HFF-Myc (cell line): ENCODE measurements around the gene SH3BP4.

Experiments
- DNase-seq: peaks from one replicate; pipeline ENCODE4 v3.0.0-alpha.2; 2011; ENCODE audit warnings: low read depth; ENCODE audit errors: extremely low read depth
- H3K4me3 ChIP-seq: replicated peaks from 2 replicates; pipeline ENCODE4 v1.5.1; 2011; ENCODE audit warnings: low read depth, mild to moderate bottlenecking, control low read depth, low read length
- CTCF ChIP-seq: IDR thresholded peaks from 2 replicates; pipeline ENCODE4 v1.5.1; 2012; ENCODE audit warnings: mild to moderate bottlenecking, low read depth, low read length, control low read depth; ENCODE audit errors: missing control alignments

Gene SH3BP4

GRCh38 chr2:235026649-235027557 lies 75.1 kb downstream of the SH3BP4 start:
- no peak for DNase-seq

GRCh38 chr2:235027558-235028214 lies 75.9 kb downstream of the SH3BP4 start:
- TF ChIP-seq CTCF = no peak
- DNase-seq = no peak
- H3K4me3 ChIP-seq = no peak overlapping the region

More at GRCh38 chr2:235026649-235027557, 75.1 kb downstream of the SH3BP4 start:
- no peak overlapping the region for H3K4me3 ChIP-seq
- no peak for TF ChIP-seq CTCF

- no peak for DNase-seq
- no peak overlapping the region for H3K4me3 ChIP-seq
- no peak for TF ChIP-seq CTCF
Observed at GRCh38 chr2:235028646-235029045, 76.8 kb downstream of the SH3BP4 start.

- H3K4me3 ChIP-seq = no peak overlapping the region
Observed at GRCh38 chr2:235029054-235029453, 77.2 kb downstream of the SH3BP4 start.

GRCh38 chr2:235030126-235030525 lies 78.3 kb downstream of the SH3BP4 start:
- no peak for TF ChIP-seq CTCF
- DNase-seq = no peak
- no peak overlapping the region for H3K4me3 ChIP-seq

More at GRCh38 chr2:235029054-235029453, 77.2 kb downstream of the SH3BP4 start:
- DNase-seq = no peak
- no peak for TF ChIP-seq CTCF

- no peak overlapping the region for H3K4me3 ChIP-seq
- TF ChIP-seq CTCF = no peak
- DNase-seq = no peak
Observed at GRCh38 chr2:235030936-235031335, 79.1 kb downstream of the SH3BP4 start.
